Tibial nerve (tissue), 4 donors: ENCODE results near the gene ZNF394. TPM values are rescaled to one million over a fixed set of nuclear protein-coding genes. Genes with fewer than 3 reads are reported as not detected.

Experiments
- DNase-seq, 2 donors: peaks; one replicate each; pipeline ENCODE4 v3.0.0-alpha.2; 2019; ENCODE audit warnings: low spot score in 2 of 2
- H3K27ac ChIP-seq, 4 donors: fragments of 200-600 bp; sonication (generic) in 3 of 4; one replicate each; pipeline ENCODE4 v1.5.1; 2017 to 2019; ENCODE audit warnings: mild to moderate bottlenecking in 1 of 4
- H3K27me3 ChIP-seq, 2 donors: fragments of 200-600 bp; sonication (generic) in 1 of 2; one replicate each; pipeline versions ENCODE4 v1.5.1 to v1.6.0; 2017 to 2019
- H3K36me3 ChIP-seq, 3 donors: fragments of 200-600 bp; sonication (generic); one replicate each; pipeline ENCODE4 v1.5.1; 2018 to 2019
- H3K4me1 ChIP-seq, 4 donors: fragments of 200-600 bp; sonication (generic) in 3 of 4; one replicate each; pipeline ENCODE4 v1.5.1; 2017 to 2019
- H3K4me3 ChIP-seq, 4 donors: fragments of 200-600 bp; sonication (generic) in 3 of 4; one replicate each; pipeline ENCODE4 v1.5.1; 2017 to 2019; ENCODE audit warnings: mild to moderate bottlenecking in 1 of 4, moderate library complexity in 1 of 4
- H3K9me3 ChIP-seq, 4 donors: fragments of 200-600 bp; sonication (generic) in 3 of 4; one replicate each; pipeline ENCODE4 v1.5.1; 2017 to 2019
- CTCF ChIP-seq, 5 experiments: fragments of 200-600 bp in 3 of 5; fragments of 450-650 bp in 2 of 5; sonication (generic) in 3 of 5; IDR thresholded peaks; one replicate each; pipeline ENCODE4 v1.5.1; 2016 to 2019; ENCODE audit warnings: antibody characterized with exemption in 5 of 5, mild to moderate bottlenecking in 3 of 5, moderate library complexity in 2 of 5
- EP300 ChIP-seq, 2 donors: sonication (generic); formaldehyde crosslinking; IDR thresholded peaks; one replicate each; pipeline ENCODE4 v1.6.1; 2017; ENCODE audit warnings: antibody characterized with exemption in 2 of 2, mild to moderate bottlenecking in 1 of 2
- POLR2A ChIP-seq, 2 donors: fragments of 450-650 bp; IDR thresholded peaks; one replicate each; pipeline ENCODE4 v1.6.1; 2017; ENCODE audit warnings: antibody characterized with exemption in 2 of 2, mild to moderate bottlenecking in 2 of 2, moderate library complexity in 2 of 2
- WGBS, 2 donors: methylation state at CpG; one replicate each; pipeline ENCODE4 v1.1.5; 2018; 5-methylcytosine and 5-hydroxymethylcytosine counted together
- total RNA-seq, 4 donors: library from RNA; depleted of rRNA; stranded (reverse); fragments of >200 nt; gene quantifications; one replicate each; pipeline ENCODE4 v1.1.0, GENCODE V29; 2016

Gene ZNF394
- total RNA-seq, 4 donors from 2014 or later, result 36.9 to 47.3 (median 44.5) TPM

- Histone ChIP-seq H3K4me1 (peaks cover 0 to 19% (median 0%) of the 10 kb centered on the region in 4 donors), H3K27ac (no peak overlapping the region), H3K27me3 (no peaks in the 10 kb centered on the region), H3K9me3 (no peaks in the 10 kb centered on the region), H3K36me3 (peaks cover 0 to 95% (median 7%) of the 10 kb centered on the region in 3 donors), H3K4me3 (no peak overlapping the region)
- WGBS, 2 donors, result 60 to 71% methylated on average over 13 of the region's 13 CpGs
- TF ChIP-seq EP300 (IDR thresholded peaks at IDR 0.05), result no peak
- no peak for TF ChIP-seq POLR2A (IDR thresholded peaks at IDR 0.05)
- TF ChIP-seq CTCF (IDR thresholded peaks at IDR 0.05), result no peak
- no peak for DNase-seq
Measured at GRCh38 chr7:99456288-99456687, 43.8 kb downstream of the ZNF394 start.

DNA sequence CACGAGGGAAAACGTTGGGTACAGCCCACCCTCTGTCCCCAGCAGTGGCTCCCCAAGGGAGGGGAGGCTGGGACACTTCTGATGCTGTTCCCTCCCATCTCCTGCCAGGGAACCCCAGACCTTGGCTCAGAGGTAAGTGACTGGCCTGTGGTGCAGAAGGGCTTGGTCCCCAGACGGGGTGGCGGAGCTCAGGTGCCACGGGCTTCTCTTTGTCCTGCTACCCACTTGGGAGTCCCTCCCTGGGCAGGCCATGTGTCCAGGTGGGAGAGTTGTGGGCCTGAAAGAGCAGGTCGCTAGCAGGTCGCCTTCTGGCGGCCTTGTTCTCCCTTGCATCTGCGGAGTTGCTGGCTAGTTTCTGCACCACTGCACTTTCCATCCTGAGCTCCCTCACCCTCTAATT lies 44.2 kb downstream of the ZNF394 start:
- no peak for DNase-seq
- H3K36me3 ChIP-seq, result peaks cover 0 to 100% (median 7%) of the 10 kb centered on the region in 3 donors
- no peak overlapping the region for H3K27ac ChIP-seq
- 67 to 74% methylated on average over 5 to 6 of the region's 9 CpGs for whole genome bisulfite sequencing, 2 donors
- no peak overlapping the region for H3K4me3 ChIP-seq
- H3K9me3 ChIP-seq, result no peaks in the 10 kb centered on the region
- no peaks in the 10 kb centered on the region for H3K27me3 ChIP-seq
- TF ChIP-seq POLR2A (IDR thresholded peaks at IDR 0.05) (no peak), EP300 (IDR thresholded peaks at IDR 0.05) (no peak), CTCF (IDR thresholded peaks at IDR 0.05) (no peak)
- peaks cover 0 to 15% (median 0%) of the 10 kb centered on the region in 4 donors for H3K4me1 ChIP-seq

GRCh38 chr7:99453105-99453504 lies 47.0 kb downstream of the ZNF394 start:
- no peaks in the 10 kb centered on the region for H3K27me3 ChIP-seq

DNA sequence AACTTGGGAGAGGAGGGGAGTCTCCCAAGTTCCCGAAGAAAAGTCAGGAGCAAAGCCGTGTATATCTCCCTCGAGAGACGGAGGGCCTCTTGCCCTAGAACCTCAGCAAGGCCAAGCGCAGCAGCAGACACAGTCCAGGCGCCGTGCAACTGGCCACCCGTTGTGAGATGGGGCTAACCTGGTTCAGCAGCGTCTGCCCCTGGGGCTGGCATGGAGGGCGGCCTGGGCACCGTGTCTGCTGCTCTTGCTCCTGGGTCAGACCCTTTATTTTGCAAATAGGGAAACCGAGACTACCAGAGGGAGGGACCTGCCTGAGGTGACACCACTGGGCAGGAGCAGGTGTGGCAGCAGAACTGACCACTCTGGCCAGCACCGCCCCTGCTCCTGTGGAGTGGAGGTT lies 47.5 kb downstream of the ZNF394 start:
- Histone ChIP-seq H3K4me1 (no peaks in the 10 kb centered on the region), H3K27me3 (no peaks in the 10 kb centered on the region), H3K36me3 (peaks cover 2 to 100% (median 16%) of the 10 kb centered on the region in 3 donors), H3K27ac (no peak overlapping the region), H3K4me3 (no peak overlapping the region), H3K9me3 (no peaks in the 10 kb centered on the region)
- no peak for TF ChIP-seq CTCF (IDR thresholded peaks at IDR 0.05)
- no peak for TF ChIP-seq POLR2A (IDR thresholded peaks at IDR 0.05)
- TF ChIP-seq EP300 (IDR thresholded peaks at IDR 0.05), result no peak
- no peak for DNase-seq
- 75 to 80% methylated on average over 12 to 13 of the region's 13 CpGs for WGBS, 2 donors

More at GRCh38 chr7:99453105-99453504, 47.0 kb downstream of the ZNF394 start:
- Histone ChIP-seq H3K36me3 (peaks cover 2 to 100% (median 21%) of the 10 kb centered on the region in 3 donors), H3K27ac (no peak overlapping the region), H3K4me3 (no peak overlapping the region), H3K9me3 (no peaks in the 10 kb centered on the region), H3K4me1 (no peaks in the 10 kb centered on the region)
- DNase-seq, result no peak
- TF ChIP-seq POLR2A (IDR thresholded peaks at IDR 0.05) (no peak), EP300 (IDR thresholded peaks at IDR 0.05) (no peak), CTCF (IDR thresholded peaks at IDR 0.05) (no peak)
- WGBS, 2 donors, result 84 to 90% methylated on average over 10 to 11 of the region's 11 CpGs

- 88 to 100% methylated on average over 1 to 4 of the region's 8 CpGs for WGBS, 2 donors
- Histone ChIP-seq H3K27ac (no peak overlapping the region), H3K36me3 (peaks cover 2 to 100% (median 16%) of the 10 kb centered on the region in 3 donors), H3K4me1 (no peaks in the 10 kb centered on the region), H3K9me3 (no peaks in the 10 kb centered on the region), H3K4me3 (no peak overlapping the region), H3K27me3 (no peaks in the 10 kb centered on the region)
- no peak for TF ChIP-seq CTCF (IDR thresholded peaks at IDR 0.05)
- no peak for TF ChIP-seq POLR2A (IDR thresholded peaks at IDR 0.05)
- no peak for TF ChIP-seq EP300 (IDR thresholded peaks at IDR 0.05)
- DNase-seq, result no peak
Measured at GRCh38 chr7:99451936-99452335, 48.1 kb downstream of the ZNF394 start.
